HepG2 (cell line): ENCODE results near the gene HS3ST5.

Experiments used
- CEBPB ChIP-seq: IDR thresholded peaks from 2 replicates; pipeline ENCODE4 v1.6.1; 2011; ENCODE audit warnings: low read depth, low read length, improper control_type of control experiment, borderline replicate concordance
- MAZ ChIP-seq, 2 experiments: sonication (generic) in 1 of 2; formaldehyde crosslinking in 1 of 2; IDR thresholded peaks; 2 replicates each; pipeline versions ENCODE4 v1.5.0 to v1.6.1; 2012 to 2020; ENCODE audit warnings: low read depth in 2 of 2, mild to moderate bottlenecking in 2 of 2, borderline replicate concordance in 1 of 2, improper control_type of control experiment in 1 of 2, low read length in 1 of 2, missing genetic modification reagents in 1 of 2, moderate library complexity in 1 of 2
- NFATC3 ChIP-seq: sonication (generic); formaldehyde crosslinking; IDR thresholded peaks from 2 replicates; pipeline ENCODE4 v1.5.1; 2020; ENCODE audit warnings: mild to moderate bottlenecking, missing genetic modification reagents
- TF ChIP-seq, protein P1 (sequence below): sonication (generic); formaldehyde crosslinking; IDR thresholded peaks from 2 replicates; pipeline ENCODE4 v1.5.0; 2020; ENCODE audit warnings: mild to moderate bottlenecking, missing genetic modification reagents, moderate library complexity

DNA sequence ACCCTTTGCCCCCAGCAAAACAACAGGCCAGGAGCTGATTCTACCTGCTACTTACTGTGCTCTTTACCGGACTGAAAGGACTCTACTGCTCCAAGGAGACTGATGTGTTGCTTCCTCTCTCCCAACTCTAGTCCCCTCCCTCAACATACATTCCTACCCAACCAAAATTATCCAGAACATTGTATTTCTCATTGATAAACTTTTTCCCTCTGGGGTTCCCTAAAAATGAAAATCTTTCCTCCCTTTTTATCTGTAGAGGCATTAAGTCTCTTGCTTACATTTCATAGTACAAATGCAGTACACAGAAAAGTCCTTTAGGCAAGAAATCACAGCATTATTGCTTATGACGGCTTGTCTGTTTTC, 940 bp upstream of the HS3ST5 start:
- no peak for TF ChIP-seq MAZ (IDR thresholded peaks at IDR 0.05; ENCODE audit: borderline replicate concordance, low read depth, low read length)
- TF ChIP-seq MAZ (CRISPR knock-in tag; IDR thresholded peaks at IDR 0.05; ENCODE audit: low read depth) = no peak
- no peak for TF ChIP-seq CEBPB
- TF ChIP-seq NFATC3 (CRISPR knock-in tag) = no peak
- TF ChIP-seq, protein P1, sequence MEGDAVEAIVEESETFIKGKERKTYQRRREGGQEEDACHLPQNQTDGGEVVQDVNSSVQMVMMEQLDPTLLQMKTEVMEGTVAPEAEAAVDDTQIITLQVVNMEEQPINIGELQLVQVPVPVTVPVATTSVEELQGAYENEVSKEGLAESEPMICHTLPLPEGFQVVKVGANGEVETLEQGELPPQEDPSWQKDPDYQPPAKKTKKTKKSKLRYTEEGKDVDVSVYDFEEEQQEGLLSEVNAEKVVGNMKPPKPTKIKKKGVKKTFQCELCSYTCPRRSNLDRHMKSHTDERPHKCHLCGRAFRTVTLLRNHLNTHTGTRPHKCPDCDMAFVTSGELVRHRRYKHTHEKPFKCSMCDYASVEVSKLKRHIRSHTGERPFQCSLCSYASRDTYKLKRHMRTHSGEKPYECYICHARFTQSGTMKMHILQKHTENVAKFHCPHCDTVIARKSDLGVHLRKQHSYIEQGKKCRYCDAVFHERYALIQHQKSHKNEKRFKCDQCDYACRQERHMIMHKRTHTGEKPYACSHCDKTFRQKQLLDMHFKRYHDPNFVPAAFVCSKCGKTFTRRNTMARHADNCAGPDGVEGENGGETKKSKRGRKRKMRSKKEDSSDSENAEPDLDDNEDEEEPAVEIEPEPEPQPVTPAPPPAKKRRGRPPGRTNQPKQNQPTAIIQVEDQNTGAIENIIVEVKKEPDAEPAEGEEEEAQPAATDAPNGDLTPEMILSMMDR (CRISPR knock-in tag) = no peak
